ENCODE measurements around the gene CCNE1. TPM values are rescaled to one million over a fixed set of nuclear protein-coding genes. Genes with fewer than 3 reads are reported as not detected.

CCNE1 gene
- total RNA-seq, 4 donors from 2014 or later = 1.5 to 5.0 (median 2.9) TPM

- Histone ChIP-seq H3K27me3 (no peaks in the 10 kb centered on the region), H3K4me1 (peaks cover 0 to 10% (median 2%) of the 10 kb centered on the region in 3 donors), H3K9me3 (no peaks in the 10 kb centered on the region), H3K4me3 (no peak overlapping the region), H3K36me3 (no peaks in the 10 kb centered on the region), H3K27ac (no peak overlapping the region)
- WGBS, 2 donors (ENCODE audit: low coverage in 1 of 2) = 29 to 31% methylated on average over 2 of the region's 2 CpGs
- ATAC-seq = no peak
- TF ChIP-seq POLR2AphosphoS5 (IDR thresholded peaks at IDR 0.05) (no peak), POLR2A (IDR thresholded peaks at IDR 0.05) (no peak), CTCF (IDR thresholded peaks at IDR 0.05) (no peak), EP300 (IDR thresholded peaks at IDR 0.05) (no peak)
Observed at GRCh38 chr19:29849208-29849607, 37.4 kb downstream of the CCNE1 start.

GRCh38 chr19:29850482-29850881, 38.7 kb downstream of the CCNE1 start:
- no peak for ATAC-seq
- H3K36me3 ChIP-seq = no peaks in the 10 kb centered on the region
- no peaks in the 10 kb centered on the region for H3K27me3 ChIP-seq
- H3K4me3 ChIP-seq = no peak overlapping the region
- WGBS, 2 donors (ENCODE audit: low coverage in 1 of 2) = 75% methylated on average over 2 of the region's 2 CpGs; no CpG with 5 or more reads in 1 of the 2 donors
- TF ChIP-seq POLR2AphosphoS5 (IDR thresholded peaks at IDR 0.05) = no peak
- no peak for TF ChIP-seq POLR2A (IDR thresholded peaks at IDR 0.05)
- no peak for TF ChIP-seq CTCF (IDR thresholded peaks at IDR 0.05)
- TF ChIP-seq EP300 (IDR thresholded peaks at IDR 0.05) = no peak
- H3K27ac ChIP-seq = no peak overlapping the region
- H3K4me1 ChIP-seq = peaks cover 0 to 5% (median 2%) of the 10 kb centered on the region in 3 donors
- H3K9me3 ChIP-seq = no peaks in the 10 kb centered on the region

GRCh38 chr19:29851769-29852521, 40.2 kb downstream of the CCNE1 start:
- Histone ChIP-seq H3K27me3 (no peaks in the 10 kb centered on the region), H3K9me3 (no peaks in the 10 kb centered on the region), H3K4me3 (no peak overlapping the region), H3K27ac (no peak overlapping the region), H3K36me3 (no peaks in the 10 kb centered on the region), H3K4me1 (no peaks in the 10 kb centered on the region)
- 76 to 86% methylated on average over 2 to 3 of the region's 3 CpGs for WGBS, 2 donors (ENCODE audit: low coverage in 1 of 2)
- no peak for TF ChIP-seq EP300 (IDR thresholded peaks at IDR 0.05)
- TF ChIP-seq CTCF (IDR thresholded peaks at IDR 0.05) = no peak
- no peak for TF ChIP-seq POLR2AphosphoS5 (IDR thresholded peaks at IDR 0.05)
- no peak for TF ChIP-seq POLR2A (IDR thresholded peaks at IDR 0.05)
- ATAC-seq = no peak

GRCh38 chr19:29854033-29854432, 42.2 kb downstream of the CCNE1 start:
- H3K9me3 ChIP-seq = no peaks in the 10 kb centered on the region
- H3K4me3 ChIP-seq = no peak overlapping the region
- TF ChIP-seq POLR2AphosphoS5 (IDR thresholded peaks at IDR 0.05) = no peak
- H3K27ac ChIP-seq = no peak overlapping the region
- no peaks in the 10 kb centered on the region for H3K36me3 ChIP-seq
- H3K27me3 ChIP-seq = peaks cover 13% of the 10 kb centered on the region
- H3K4me1 ChIP-seq = no peaks in the 10 kb centered on the region
- 68 to 90% methylated on average over 2 to 3 of the region's 6 CpGs for WGBS, 2 donors (ENCODE audit: low coverage in 1 of 2)
- no peak for ATAC-seq

- no peaks in the 10 kb centered on the region for H3K4me1 ChIP-seq
- 100% methylated on average over 1 of the region's 4 CpGs; no CpG with 5 or more reads in 1 of the 2 donors for WGBS, 2 donors (ENCODE audit: low coverage in 1 of 2)
- no peak overlapping the region for H3K27ac ChIP-seq
- H3K4me3 ChIP-seq = no peak overlapping the region
- TF ChIP-seq CTCF (IDR thresholded peaks at IDR 0.05) (no peak), POLR2AphosphoS5 (IDR thresholded peaks at IDR 0.05) (no peak)
- ATAC-seq = no peak
- H3K27me3 ChIP-seq = peaks cover 19% of the 10 kb centered on the region
- H3K36me3 ChIP-seq = no peaks in the 10 kb centered on the region
- no peaks in the 10 kb centered on the region for H3K9me3 ChIP-seq
Observed at GRCh38 chr19:29855087-29855486, 43.3 kb downstream of the CCNE1 start.

All from gastroesophageal sphincter (tissue), 4 donors.